WERI-Rb-1 (cell line): ENCODE data around the gene ADAMTS2.

Experiments used
- DNase-seq: peaks from one replicate; pipeline ENCODE4 v3.0.0-alpha.2; 2020
- H3K27ac ChIP-seq: fragments of 250-450 bp; sonication (Bioruptor Pico); 2 replicates; pipeline ENCODE4 v1.5.1; 2020; ENCODE audit warnings: mild to moderate bottlenecking, moderate library complexity
- H3K27me3 ChIP-seq: fragments of 250-450 bp; sonication (Bioruptor Pico); 2 replicates; pipeline ENCODE4 v1.5.1; 2021; ENCODE audit warnings: mild to moderate bottlenecking, low read depth, moderate library complexity; ENCODE audit not compliant: insufficient read depth, severe bottlenecking
- H3K36me3 ChIP-seq: fragments of 250-450 bp; sonication (Bioruptor Pico); 2 replicates; pipeline ENCODE4 v1.5.1; 2020; ENCODE audit warnings: mild to moderate bottlenecking, moderate library complexity
- H3K4me3 ChIP-seq: 2 replicates; pipeline ENCODE4 v1.5.1; 2011; ENCODE audit warnings: low read depth, mild to moderate bottlenecking, control low read depth, low read length
- H3K9me3 ChIP-seq: fragments of 250-450 bp; sonication (Bioruptor Pico); 2 replicates; pipeline ENCODE4 v1.5.1; 2021; ENCODE audit warnings: mild to moderate bottlenecking, moderate library complexity; ENCODE audit not compliant: severe bottlenecking
- TF ChIP-seq, protein P1 (sequence below): IDR thresholded peaks from 2 replicates; pipeline ENCODE4 v1.5.1; 2011; ENCODE audit warnings: low read depth, mild to moderate bottlenecking, control low read depth, inconsistent platforms, low read length

The ADAMTS2 gene

DNA sequence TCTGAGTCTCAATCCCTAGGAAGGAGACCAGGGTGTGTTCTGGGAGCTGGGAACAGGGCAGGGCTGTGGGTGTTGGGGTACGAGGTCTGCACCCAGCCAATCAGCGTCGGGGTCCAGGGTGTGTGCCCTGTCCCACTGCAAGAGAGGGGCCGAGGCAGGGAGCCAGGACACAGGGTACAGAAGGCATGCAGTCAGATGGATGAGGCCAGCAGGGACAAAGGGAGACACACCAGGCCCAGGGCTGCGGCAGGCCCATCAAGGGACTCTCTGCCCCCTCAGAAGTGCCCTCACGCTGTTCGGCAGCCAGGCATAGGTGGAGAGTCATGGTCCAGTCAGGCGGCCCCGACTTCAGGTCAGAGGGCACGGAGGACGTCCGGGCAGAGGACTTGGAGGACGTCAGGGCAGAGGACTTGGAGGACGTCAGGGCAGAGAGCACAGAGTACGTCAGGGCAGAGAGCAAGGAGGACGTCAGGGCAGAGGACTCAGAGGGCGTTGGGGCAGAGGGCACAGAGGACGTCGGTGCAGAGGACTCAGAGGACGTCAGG is 28.8 kb upstream of the ADAMTS2 start:
- Histone ChIP-seq H3K9me3 (no peaks in the 10 kb centered on the region), H3K27me3 (no peaks in the 10 kb centered on the region), H3K36me3 (no peaks in the 10 kb centered on the region), H3K4me3 (no peak overlapping the region), H3K27ac (no peak overlapping the region)
- TF ChIP-seq, protein P1, sequence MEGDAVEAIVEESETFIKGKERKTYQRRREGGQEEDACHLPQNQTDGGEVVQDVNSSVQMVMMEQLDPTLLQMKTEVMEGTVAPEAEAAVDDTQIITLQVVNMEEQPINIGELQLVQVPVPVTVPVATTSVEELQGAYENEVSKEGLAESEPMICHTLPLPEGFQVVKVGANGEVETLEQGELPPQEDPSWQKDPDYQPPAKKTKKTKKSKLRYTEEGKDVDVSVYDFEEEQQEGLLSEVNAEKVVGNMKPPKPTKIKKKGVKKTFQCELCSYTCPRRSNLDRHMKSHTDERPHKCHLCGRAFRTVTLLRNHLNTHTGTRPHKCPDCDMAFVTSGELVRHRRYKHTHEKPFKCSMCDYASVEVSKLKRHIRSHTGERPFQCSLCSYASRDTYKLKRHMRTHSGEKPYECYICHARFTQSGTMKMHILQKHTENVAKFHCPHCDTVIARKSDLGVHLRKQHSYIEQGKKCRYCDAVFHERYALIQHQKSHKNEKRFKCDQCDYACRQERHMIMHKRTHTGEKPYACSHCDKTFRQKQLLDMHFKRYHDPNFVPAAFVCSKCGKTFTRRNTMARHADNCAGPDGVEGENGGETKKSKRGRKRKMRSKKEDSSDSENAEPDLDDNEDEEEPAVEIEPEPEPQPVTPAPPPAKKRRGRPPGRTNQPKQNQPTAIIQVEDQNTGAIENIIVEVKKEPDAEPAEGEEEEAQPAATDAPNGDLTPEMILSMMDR: no peak
- no peak for DNase-seq

DNA sequence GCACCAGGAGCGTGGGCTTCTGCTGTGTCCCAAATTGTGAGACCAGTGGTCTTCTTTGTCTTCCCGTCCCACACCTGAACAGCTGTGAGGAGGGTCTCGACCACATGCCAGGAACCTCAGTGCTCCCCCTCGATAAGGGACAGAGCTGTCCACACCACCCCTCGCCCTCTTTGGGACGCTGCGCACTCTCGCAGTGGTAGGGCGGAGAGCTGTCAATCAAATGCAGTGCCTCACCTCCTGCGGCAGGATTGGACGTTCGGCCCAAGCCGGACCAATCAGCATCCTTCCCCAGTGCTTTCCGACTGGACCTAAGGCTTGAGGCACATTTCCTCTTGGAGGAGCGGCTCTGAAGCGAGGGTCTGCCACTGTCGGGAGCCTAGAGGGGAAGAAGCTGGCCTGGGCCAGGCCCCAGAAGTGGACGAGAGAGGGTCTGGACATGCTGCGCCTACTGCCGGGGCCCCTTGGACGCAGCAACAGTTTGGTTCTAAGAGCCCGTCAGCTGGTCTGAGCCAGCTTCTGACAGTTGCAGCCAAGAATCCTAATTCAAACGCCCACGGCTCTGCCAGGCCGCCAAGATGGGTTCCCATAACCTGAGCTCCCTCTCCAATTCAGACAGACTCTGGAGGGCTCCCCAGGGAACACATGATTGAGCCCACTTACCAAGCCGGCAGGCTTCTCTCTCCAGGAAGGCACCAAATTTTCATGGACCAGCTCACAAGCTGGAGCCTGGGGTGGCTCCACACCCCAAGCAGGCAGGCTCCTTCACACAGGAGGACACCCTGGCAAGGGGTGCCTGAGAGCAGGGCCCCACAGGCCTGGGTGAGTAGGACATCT is 28.1 kb upstream of the ADAMTS2 start:
- Histone ChIP-seq H3K27ac (no peak overlapping the region), H3K27me3 (no peaks in the 10 kb centered on the region), H3K36me3 (no peaks in the 10 kb centered on the region), H3K4me3 (no peak overlapping the region), H3K9me3 (no peaks in the 10 kb centered on the region)
- no peak for DNase-seq
- TF ChIP-seq, protein P1: no peak

DNA sequence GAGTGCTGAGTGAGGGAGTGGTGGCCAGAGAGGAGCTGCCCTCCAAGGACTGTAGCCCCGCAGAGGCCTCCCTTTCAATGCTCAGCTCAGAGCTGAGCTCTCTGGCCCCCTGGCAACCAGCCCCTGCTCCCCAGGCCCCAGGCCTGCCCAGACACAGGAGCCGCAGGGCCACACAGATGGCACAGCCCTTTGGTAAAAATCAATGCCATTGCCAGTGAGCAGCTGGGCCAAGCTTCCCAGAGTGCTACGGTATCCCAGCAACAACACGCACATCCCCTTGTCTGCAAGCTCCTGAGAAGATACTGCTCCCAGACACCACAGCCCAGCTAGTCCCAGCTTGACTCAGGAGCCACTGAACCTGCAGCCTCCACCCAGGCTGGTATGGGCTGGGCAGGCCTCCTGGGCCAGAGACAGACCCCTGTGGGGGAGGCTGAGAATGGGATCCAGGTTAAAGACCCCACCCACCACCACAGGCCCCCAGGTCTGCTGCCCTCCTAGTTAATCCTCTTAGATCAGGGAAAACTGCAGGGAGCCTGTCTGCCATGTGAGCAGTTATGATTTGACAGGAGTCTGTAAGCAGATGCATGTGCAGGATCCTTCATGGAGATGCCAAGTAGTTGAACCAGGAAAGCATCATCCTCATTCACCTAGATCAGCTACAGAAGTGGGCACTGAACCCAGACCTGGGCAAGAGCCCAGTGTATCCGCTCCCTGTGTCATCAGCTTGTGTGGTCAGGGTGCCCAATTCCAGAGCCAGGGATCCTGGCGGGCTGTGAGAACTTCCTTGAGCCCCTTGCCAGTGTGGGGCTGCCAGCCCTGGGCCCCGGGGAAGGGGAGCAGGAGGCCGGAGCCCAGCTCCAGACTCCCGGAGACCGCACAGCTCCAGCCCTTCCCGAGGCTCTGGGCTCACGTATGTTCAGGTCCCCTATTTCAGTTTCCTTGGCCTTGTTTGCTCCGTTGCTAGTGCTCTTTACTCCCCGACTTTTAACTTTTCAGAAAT is 26.7 kb upstream of the ADAMTS2 start:
- H3K27ac ChIP-seq: no peak overlapping the region
- no peaks in the 10 kb centered on the region for H3K36me3 ChIP-seq
- TF ChIP-seq, protein P1: no peak
- no peak overlapping the region for H3K4me3 ChIP-seq
- no peaks in the 10 kb centered on the region for H3K9me3 ChIP-seq
- no peaks in the 10 kb centered on the region for H3K27me3 ChIP-seq
- DNase-seq: peak; percentile 43

DNA sequence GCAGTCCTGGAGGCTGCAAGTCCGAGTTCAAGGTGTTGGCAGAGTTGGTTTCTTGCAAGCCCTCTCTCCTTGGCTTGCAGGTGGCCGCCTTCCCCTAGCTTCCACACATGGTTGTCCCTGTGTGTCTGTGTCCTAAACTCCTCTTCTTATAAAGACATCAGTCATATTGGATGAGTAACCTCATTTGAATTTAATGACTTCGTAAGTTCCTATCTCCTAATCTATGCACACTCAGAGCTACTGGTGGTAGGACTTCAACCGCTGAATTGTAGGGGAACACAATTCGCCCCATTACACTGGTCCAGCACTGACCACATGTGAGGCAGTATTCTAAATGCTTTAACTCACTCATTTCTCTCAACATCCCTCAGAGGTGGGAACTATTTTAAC is 25.9 kb upstream of the ADAMTS2 start:
- H3K4me3 ChIP-seq: no peak overlapping the region
- TF ChIP-seq, protein P1: no peak
- no peak overlapping the region for H3K27ac ChIP-seq
- H3K27me3 ChIP-seq: no peaks in the 10 kb centered on the region
- no peak for DNase-seq
- no peaks in the 10 kb centered on the region for H3K9me3 ChIP-seq
- H3K36me3 ChIP-seq: no peaks in the 10 kb centered on the region

DNA sequence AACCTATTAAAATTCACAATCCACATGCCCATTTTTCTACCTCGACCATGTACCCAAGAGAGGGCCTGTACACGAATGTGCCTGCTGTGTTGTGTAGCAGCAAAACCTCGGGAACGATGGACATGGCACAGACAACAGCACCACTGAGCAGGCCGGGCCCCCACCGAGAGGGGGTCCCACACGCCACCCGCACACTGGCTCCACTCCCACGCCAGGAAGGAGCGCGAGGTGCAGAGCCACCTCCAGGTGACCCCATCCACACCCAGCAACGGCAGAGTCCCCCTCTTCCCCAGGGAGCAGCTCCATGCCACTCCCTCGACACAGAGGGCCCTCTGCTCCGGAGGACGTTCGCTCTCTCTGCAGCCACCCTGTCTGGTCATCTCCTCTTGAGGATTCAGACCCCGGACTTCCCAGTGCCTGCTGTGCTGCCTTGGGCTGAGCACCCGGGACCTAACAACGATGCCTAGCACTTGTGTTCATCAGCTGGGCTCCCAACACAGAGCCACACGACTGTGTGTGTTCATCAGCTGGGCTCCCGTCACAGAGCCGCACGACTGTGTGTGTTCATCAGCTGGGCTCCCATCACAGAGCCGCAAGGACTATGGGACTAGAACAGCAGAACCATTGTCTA is 25.3 kb upstream of the ADAMTS2 start:
- H3K27ac ChIP-seq: no peak overlapping the region
- no peaks in the 10 kb centered on the region for H3K36me3 ChIP-seq
- no peak overlapping the region for H3K4me3 ChIP-seq
- no peaks in the 10 kb centered on the region for H3K9me3 ChIP-seq
- no peak for DNase-seq
- no peaks in the 10 kb centered on the region for H3K27me3 ChIP-seq
- TF ChIP-seq, protein P1: no peak
